CD4-positive, alpha-beta T cell treated with Interleukin-4 for 4 hours (primary cell): ENCODE measurements around the gene SMPDL3B.

Source experiments
- DNase-seq: peaks from one replicate; pipeline ENCODE4 v3.0.0-alpha.2; 2020

The SMPDL3B gene

GRCh38 chr1:27940870-27941560 is 6.2 kb downstream of the SMPDL3B start:
- DNase-seq, result no peak

GRCh38 chr1:27941671-27942540 is 7.1 kb downstream of the SMPDL3B start:
- no peak for DNase-seq

- DNase-seq, result no peak
These were observed 10.2 kb downstream of the SMPDL3B start for GRCh38 chr1:27945020-27945419.

GRCh38 chr1:27949027-27949426 is 14.2 kb downstream of the SMPDL3B start:
- DNase-seq, result no peak

GRCh38 chr1:27951396-27951795 is 16.6 kb downstream of the SMPDL3B start:
- no peak for DNase-seq

GRCh38 chr1:27952147-27952546 is 17.3 kb downstream of the SMPDL3B start:
- no peak for DNase-seq

- DNase-seq, result no peak
These were observed 19.4 kb downstream of the SMPDL3B start for GRCh38 chr1:27954186-27954585.

GRCh38 chr1:27955076-27955475 is 20.3 kb downstream of the SMPDL3B start:
- no peak for DNase-seq

- no peak for DNase-seq
These were observed 22.0 kb downstream of the SMPDL3B start for GRCh38 chr1:27956761-27957160.

GRCh38 chr1:27957655-27958054 is 22.9 kb downstream of the SMPDL3B start:
- no peak for DNase-seq

- no peak for DNase-seq
These were observed 23.7 kb downstream of the SMPDL3B start for GRCh38 chr1:27958513-27958912.

- DNase-seq, result peak; percentile 75
These were observed 25.2 kb downstream of the SMPDL3B start, which contains the start of gene XKR8 for GRCh38 chr1:27959792-27960603. Gene XKR8 (plus strand): TSS chr1:27959973. CDS start chr1:27960070, 97 bp downstream.

GRCh38 chr1:27960762-27961645 is 26.2 kb downstream of the SMPDL3B start:
- DNase-seq, result no peak

- DNase-seq, result no peak
These were observed 26.9 kb downstream of the SMPDL3B start for GRCh38 chr1:27961646-27962221.

GRCh38 chr1:27963393-27963792 is 28.6 kb downstream of the SMPDL3B start:
- no peak for DNase-seq

- no peak for DNase-seq
These were observed 31.8 kb downstream of the SMPDL3B start for GRCh38 chr1:27966402-27967105.

- no peak for DNase-seq
These were observed 32.5 kb downstream of the SMPDL3B start for GRCh38 chr1:27967106-27967883.

GRCh38 chr1:27967884-27968466 is 33.2 kb downstream of the SMPDL3B start:
- no peak for DNase-seq

- no peak for DNase-seq
These were observed 33.9 kb downstream of the SMPDL3B start for GRCh38 chr1:27968692-27969091.

- DNase-seq, result no peak
These were observed 35.6 kb downstream of the SMPDL3B start for GRCh38 chr1:27970401-27970800.
